ENCODE data around the gene PTPN2. TPM values are rescaled to one million over a fixed set of nuclear protein-coding genes. Genes with fewer than 3 reads are reported as not detected.

Gene PTPN2
- total and polyA plus RNA-seq, 2 experiments from 2014 or later = 49.9 to 65.5 TPM

GRCh38 chr18:12906119-12906518 is 22.1 kb upstream of the PTPN2 start (continued):
- TF ChIP-seq CTCF (conservative IDR thresholded peaks at IDR 0.05; ENCODE audit: low read depth in 2 of 2) (no peak), STAT1 (IDR thresholded peaks at IDR 0.05; ENCODE audit: unreplicated experiment) (no peak), EZH2 (IDR thresholded peaks at IDR 0.05; ENCODE audit: low read depth, unreplicated experiment) (no peak), NANOG (IDR thresholded peaks at IDR 0.05; ENCODE audit: borderline replicate concordance) (no peak), POLR2AphosphoS5 (IDR thresholded peaks at IDR 0.05; ENCODE audit: low read depth) (no peak)

DNA sequence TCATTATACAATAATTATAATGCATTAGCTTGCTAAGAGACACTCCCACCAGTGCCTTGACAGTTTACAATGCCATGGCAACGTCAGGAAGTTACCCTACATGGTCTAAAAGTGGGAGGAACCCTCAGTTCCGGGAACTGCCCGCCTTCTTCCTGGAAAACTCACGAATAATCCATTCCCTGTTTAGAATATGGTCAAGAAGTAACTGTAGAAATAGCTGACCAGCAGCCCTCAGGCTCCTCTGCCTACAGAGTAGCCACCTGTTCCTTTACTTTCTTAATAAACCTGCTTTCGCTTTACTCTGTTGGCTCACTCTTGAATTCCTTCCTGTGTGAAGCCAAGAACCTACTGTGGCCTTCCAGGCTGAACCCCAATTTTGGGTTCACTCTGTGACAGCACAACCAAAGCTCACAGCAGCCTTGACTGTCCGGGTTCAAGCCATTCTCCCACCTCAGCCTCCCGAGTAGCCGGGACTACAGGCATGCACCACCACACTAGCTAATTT is 20.0 kb upstream of the PTPN2 start:
- no peak for TF ChIP-seq REST (IDR thresholded peaks at IDR 0.05; ENCODE audit: unreplicated experiment)
- no peak for TF ChIP-seq NANOG (IDR thresholded peaks at IDR 0.05; ENCODE audit: borderline replicate concordance)
- TF ChIP-seq CREB1 (CRISPR knock-in tag; IDR thresholded peaks at IDR 0.05; ENCODE audit: low read depth) = no peak
- no peak for TF ChIP-seq JUNB (IDR thresholded peaks at IDR 0.05; ENCODE audit: unreplicated experiment)
- TF ChIP-seq ZNF462 (CRISPR knock-in tag; IDR thresholded peaks at IDR 0.05) = no peak
- TF ChIP-seq, protein P1, sequence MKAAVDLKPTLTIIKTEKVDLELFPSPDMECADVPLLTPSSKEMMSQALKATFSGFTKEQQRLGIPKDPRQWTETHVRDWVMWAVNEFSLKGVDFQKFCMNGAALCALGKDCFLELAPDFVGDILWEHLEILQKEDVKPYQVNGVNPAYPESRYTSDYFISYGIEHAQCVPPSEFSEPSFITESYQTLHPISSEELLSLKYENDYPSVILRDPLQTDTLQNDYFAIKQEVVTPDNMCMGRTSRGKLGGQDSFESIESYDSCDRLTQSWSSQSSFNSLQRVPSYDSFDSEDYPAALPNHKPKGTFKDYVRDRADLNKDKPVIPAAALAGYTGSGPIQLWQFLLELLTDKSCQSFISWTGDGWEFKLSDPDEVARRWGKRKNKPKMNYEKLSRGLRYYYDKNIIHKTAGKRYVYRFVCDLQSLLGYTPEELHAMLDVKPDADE (IDR thresholded peaks at IDR 0.05) = no peak
- TF ChIP-seq STAT1 (IDR thresholded peaks at IDR 0.05; ENCODE audit: unreplicated experiment) = no peak

More for the DNA sequence above, 20.0 kb upstream of the PTPN2 start:
- Histone ChIP-seq H3K4me1 (ENCODE audit: insufficient read depth) (no peaks in the 10 kb centered on the region), H3K27ac (ENCODE audit: low read depth) (0 out of 2 replicates have a peak overlapping the region, but pooled peaks have one; percentile 59), H4K20me1 (replicated peaks; ENCODE audit: insufficient read depth) (no peaks in the 10 kb centered on the region), H3K4me2 (no peak overlapping the region), H3K9me2 (ENCODE audit: insufficient read depth) (no peaks in the 10 kb centered on the region), H3K27me3 (ENCODE audit: insufficient read depth) (no peaks in the 10 kb centered on the region), H2AFZ (no peak overlapping the region), H3K4me3 (no peak overlapping the region), H3K79me2 (replicated peaks; ENCODE audit: insufficient read depth) (no peaks in the 10 kb centered on the region), H3F3A (replicated peaks; ENCODE audit: low read depth) (no peaks in the 10 kb centered on the region), H3K36me3 (ENCODE audit: insufficient read depth) (no peaks in the 10 kb centered on the region)
- H3K4me3 Mint-ChIP-seq = no peak overlapping the region
- no peaks in the 10 kb centered on the region for H3K4me1 Mint-ChIP-seq
- no peak for DNase-seq (ENCODE audit: low spot score)
- no peaks in the 10 kb centered on the region for H3K9me3 Mint-ChIP-seq
- no peak overlapping the region; the same call in 1 of the 2 replicates for H3K27ac Mint-ChIP-seq
- H3K36me3 Mint-ChIP-seq (ENCODE audit: low read depth) = no peaks in the 10 kb centered on the region
- no peak for ATAC-seq
- H3K27me3 Mint-ChIP-seq (ENCODE audit: insufficient read depth, low read depth, poor library complexity) = peaks cover 1% of the 10 kb centered on the region

All from GM23338 (cell line).